Adrenal gland (tissue), 12 donors: ENCODE results near the gene AK8. TPM values are rescaled to one million over a fixed set of nuclear protein-coding genes. Genes with fewer than 3 reads are reported as not detected.

ENCODE experiments used
- DNase-seq, 7 donors: peaks; one replicate each; pipeline ENCODE4 v3.0.0-alpha.2; 2019 to 2020
- H3K27ac ChIP-seq, 5 donors: fragments of 200-600 bp; sonication (generic) in 4 of 5; 1 replicate in 3 of 5; 2 replicates in 2 of 5; pipeline versions ENCODE4 v1.5.1 to v1.8.0; 2016 to 2020; ENCODE audit warnings: mild to moderate bottlenecking in 1 of 5
- H3K27me3 ChIP-seq: fragments of 200-600 bp; 2 replicates; pipeline ENCODE4 v1.8.0; 2021
- H3K36me3 ChIP-seq, 2 donors: fragments of 200-600 bp; replicated peaks in 1 of 2; 1 replicate in 1 of 2; 2 replicates in 1 of 2; pipeline versions ENCODE4 v1.5.1 to v1.8.0; 2018 to 2022
- H3K4me1 ChIP-seq, 2 donors: fragments of 200-600 bp; replicated peaks in 1 of 2; 1 replicate in 1 of 2; 2 replicates in 1 of 2; pipeline versions ENCODE4 v1.5.1 to v1.8.0; 2018 to 2021
- H3K4me3 ChIP-seq, 4 donors: fragments of 200-600 bp; sonication (generic) in 3 of 4; one replicate each; pipeline ENCODE4 v1.5.1; 2016 to 2018
- H3K9me3 ChIP-seq, 3 donors: fragments of 200-600 bp; sonication (generic) in 1 of 3; replicated peaks in 1 of 3; 1 replicate in 2 of 3; 2 replicates in 1 of 3; pipeline versions ENCODE4 v1.5.1 to v1.8.0; 2016 to 2021
- POLR2A ChIP-seq, 2 donors: fragments of 450-650 bp; IDR thresholded peaks; one replicate each; pipeline ENCODE4 v1.6.1; 2017; ENCODE audit warnings: antibody characterized with exemption in 2 of 2, mild to moderate bottlenecking in 2 of 2, moderate library complexity in 1 of 2
- WGBS, 4 donors: extraction: QIAGEN DNeasy Blood & Tissue Kit in 2 of 4; methylation state at CpG; one replicate each; pipeline versions ENCODE4 v1.1.5 to v1.1.7; 2013 to 2017; 5-methylcytosine and 5-hydroxymethylcytosine counted together
- intact Hi-C, 2 donors: fragments of 100-400 bp; cut with DNase I; formaldehyde crosslinking; loops; one replicate each; pipeline versions ENCODE4 v1.14.1 to v1.15.0; 2022 to 2023
- polyA plus RNA-seq, 3 donors: library from polyadenylated mRNA; stranded (reverse); fragments of 200-250 nt in 2 of 3; fragments of 350-450 nt in 1 of 3; fragmentation: Illumina TruSeq in 1 of 3; extraction: RNeasy Lipid Tissue Mini Kit (QIAGEN cat#74804) in 1 of 3; gene quantifications; one replicate each; pipeline ENCODE4 v1.2.3, GENCODE V29; 2013 to 2014
- total RNA-seq, 9 donors: library from RNA; depleted of rRNA in 4 of 9; stranded (reverse); fragments of >200 nt in 4 of 9; fragments of 120-200 nt in 1 of 9; fragmentation: NEBNext Ultra II Directional in 1 of 9; extraction: Animal tissue kit (Norgen Biotek cat#: 25700) in 1 of 9; gene quantifications; one replicate each; pipeline versions ENCODE4 v1.1.0 to v1.2.4, GENCODE V29; 2013 to 2023
- TF ChIP-seq, protein P1 (sequence below), 6 experiments: fragments of 450-650 bp in 4 of 6; fragments of 200-600 bp in 2 of 6; sonication (generic) in 1 of 6; IDR thresholded peaks; 1 replicate in 5 of 6; 2 replicates in 1 of 6; pipeline versions ENCODE4 v1.5.1 to v1.8.0; 2016 to 2021; ENCODE audit warnings: antibody characterized with exemption in 6 of 6, mild to moderate bottlenecking in 2 of 6, moderate library complexity in 1 of 6
- donor health status: healthy with polysubstance abuse.
- donor health status: Bipolar disorder and iron deficiency.
- donor health status: DM: yes; HTN: yes; CAD: no.
- donor health status: DM: no; HTN: no; CAD: no.
- donor health status: DM: no; HTN: no; CAD: no.
- donor health status: DM: yes; HTN: yes; CAD: no.

Gene AK8
- total and polyA plus RNA-seq, 12 donors = 0.69 to 6.0 (median 1.5) TPM

DNA sequence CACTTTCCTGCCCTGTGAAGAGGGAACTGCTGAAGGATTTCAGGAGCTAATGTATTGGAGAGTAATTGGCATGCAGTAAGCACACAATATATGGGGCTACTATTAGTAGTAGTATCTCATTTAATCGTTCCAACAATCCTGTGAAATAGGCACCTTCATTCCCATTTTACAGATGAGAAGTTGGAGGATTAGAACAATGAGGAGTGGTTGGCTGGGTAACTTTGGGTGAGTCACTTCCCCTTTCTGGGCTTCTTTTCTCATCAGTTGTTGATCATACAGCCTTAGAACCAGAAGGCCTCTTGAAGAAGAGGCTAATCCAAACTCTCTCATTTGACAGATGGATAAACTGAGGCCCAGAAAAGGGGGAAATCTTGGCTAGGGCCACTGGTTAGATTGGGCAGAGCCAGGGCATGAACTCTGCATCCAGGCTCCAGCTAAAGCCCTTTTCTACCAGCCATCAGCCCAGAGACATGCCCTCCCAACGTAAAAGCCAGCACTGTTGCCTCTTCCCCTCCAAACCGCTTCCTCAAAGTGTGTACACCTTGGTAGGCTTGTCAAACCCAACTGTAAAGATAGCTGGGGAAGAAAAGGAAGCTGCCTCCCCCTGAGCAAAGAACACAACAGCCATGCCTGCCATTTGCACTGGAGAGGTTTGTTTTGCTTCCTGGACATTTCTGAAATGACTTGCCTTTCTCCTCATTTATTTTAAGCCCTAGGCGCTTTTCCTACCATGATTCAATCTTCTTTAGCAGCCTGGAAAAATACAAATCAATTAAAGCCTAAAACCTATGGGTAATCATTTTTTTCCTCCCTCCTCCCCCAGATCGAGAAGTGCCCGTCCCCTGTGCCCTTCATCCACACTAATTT is 1.6 kb upstream of the AK8 start:
- Histone ChIP-seq H3K36me3 (no peaks in the 10 kb centered on the region), H3K27me3 (no peaks in the 10 kb centered on the region), H3K4me3 (peak overlapping the region in 1 of 4 donors; percentile 78), H3K27ac (peak overlapping the region in 2 of 5 donors; percentile 71 to 78), H3K9me3 (no peaks in the 10 kb centered on the region), H3K4me1 (peaks cover 4 to 8% of the 10 kb centered on the region in 2 donors)
- TF ChIP-seq POLR2A (IDR thresholded peaks at IDR 0.05) = no peak
- TF ChIP-seq, protein P1, sequence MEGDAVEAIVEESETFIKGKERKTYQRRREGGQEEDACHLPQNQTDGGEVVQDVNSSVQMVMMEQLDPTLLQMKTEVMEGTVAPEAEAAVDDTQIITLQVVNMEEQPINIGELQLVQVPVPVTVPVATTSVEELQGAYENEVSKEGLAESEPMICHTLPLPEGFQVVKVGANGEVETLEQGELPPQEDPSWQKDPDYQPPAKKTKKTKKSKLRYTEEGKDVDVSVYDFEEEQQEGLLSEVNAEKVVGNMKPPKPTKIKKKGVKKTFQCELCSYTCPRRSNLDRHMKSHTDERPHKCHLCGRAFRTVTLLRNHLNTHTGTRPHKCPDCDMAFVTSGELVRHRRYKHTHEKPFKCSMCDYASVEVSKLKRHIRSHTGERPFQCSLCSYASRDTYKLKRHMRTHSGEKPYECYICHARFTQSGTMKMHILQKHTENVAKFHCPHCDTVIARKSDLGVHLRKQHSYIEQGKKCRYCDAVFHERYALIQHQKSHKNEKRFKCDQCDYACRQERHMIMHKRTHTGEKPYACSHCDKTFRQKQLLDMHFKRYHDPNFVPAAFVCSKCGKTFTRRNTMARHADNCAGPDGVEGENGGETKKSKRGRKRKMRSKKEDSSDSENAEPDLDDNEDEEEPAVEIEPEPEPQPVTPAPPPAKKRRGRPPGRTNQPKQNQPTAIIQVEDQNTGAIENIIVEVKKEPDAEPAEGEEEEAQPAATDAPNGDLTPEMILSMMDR (IDR thresholded peaks at IDR 0.05) = no peak
- DNase-seq = no peak
- intact Hi-C loops = loop anchor here in 1 of 2 donors (10.0 kb wide), 1 partner anchor 205 kb away; the partner anchor contains the start of gene GTF3C4
- WGBS, 4 donors = 78 to 86% (median 80%) methylated on average over 6 of the region's 6 CpGs

DNA sequence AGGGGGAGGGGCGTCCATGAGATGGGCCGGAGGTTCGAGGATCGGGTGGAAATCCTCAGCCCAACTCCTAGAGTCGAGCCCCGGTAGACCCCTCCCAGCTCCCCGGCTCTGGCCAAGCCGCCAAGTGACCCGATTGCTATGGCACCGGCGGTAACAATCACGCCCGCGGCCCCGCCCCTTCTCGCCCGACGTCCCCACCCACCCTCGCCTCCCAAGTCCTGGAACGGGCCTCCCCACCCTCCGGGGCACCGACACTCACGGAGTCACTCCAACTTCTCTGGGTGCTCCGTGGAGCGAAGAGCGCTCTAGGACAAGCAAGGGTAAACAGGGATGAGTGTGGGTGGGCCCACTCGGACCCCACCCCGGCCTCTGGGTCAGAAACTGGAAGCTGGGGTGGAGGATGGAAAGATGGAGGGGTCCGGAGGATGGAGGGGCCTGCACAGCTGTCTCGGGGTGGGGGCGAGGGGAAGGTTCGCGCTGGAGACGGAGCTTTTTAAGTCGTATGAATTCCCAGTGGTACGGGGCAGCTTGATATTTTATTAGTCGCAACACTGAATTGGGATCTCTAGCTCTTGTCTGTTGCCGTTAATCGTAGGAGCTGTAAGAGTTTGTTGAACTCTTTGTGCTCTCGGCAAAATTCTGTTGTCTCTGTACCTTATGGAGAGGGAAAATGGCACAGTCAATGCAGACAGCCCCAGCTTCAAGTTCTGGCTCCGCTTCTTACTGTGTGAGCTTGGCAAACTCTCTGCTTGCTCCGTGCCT is 792 bp upstream of the AK8 start, which contains the start of gene SPACA9:
Gene SPACA9 (plus strand): TSS at position 204 of the 762 bp plus-strand sequence. CDS start 5,050 bp downstream, outside the sequence.
- peak within 1 kb of the TSS in 3 of 5 donors; percentile 47 to 78 (median 71) for H3K27ac ChIP-seq
- peaks cover 4 to 8% of the 10 kb centered on the region in 2 donors for H3K4me1 ChIP-seq
- no peaks in the 10 kb centered on the region for H3K9me3 ChIP-seq
- 11 to 25% (median 12%) methylated on average over 23 to 42 of the region's 42 CpGs for WGBS, 4 donors
- H3K36me3 ChIP-seq = no peaks in the 10 kb centered on the region
- H3K4me3 ChIP-seq = peak within 1 kb of the TSS; percentile 63 to 95 (median 82)
- no peaks in the 10 kb centered on the region for H3K27me3 ChIP-seq
- TF ChIP-seq POLR2A (IDR thresholded peaks at IDR 0.05) = no peak
- TF ChIP-seq, protein P1 (IDR thresholded peaks at IDR 0.05) = no peak
- DNase-seq = peak; percentile 57 to 82 (median 66)
- intact Hi-C loops = loop anchor here in 1 of 2 donors (10.0 kb wide), 1 partner anchor 204 kb away; the partner anchor contains the start of gene GTF3C4

DNA sequence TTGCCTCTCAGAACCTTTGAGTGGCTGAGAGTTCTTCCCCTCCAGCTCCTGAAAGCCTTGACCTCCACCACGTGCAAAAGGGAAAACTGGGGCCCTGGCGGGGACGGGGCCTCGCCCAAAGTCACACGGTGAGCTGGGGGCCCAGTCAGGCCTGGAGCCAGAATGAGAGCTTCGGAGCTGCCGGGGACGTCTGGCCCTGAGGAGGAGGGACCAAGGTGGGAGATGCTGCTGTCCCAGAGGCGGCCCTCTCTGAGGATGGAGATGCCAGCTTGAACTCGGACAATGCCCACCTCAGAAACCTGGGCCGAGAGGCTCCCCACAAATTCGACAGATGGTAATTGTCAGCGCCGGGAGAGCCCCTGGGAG is 643 bp downstream of the AK8 start:
- peak overlapping the region in 2 of 4 donors; percentile 63 to 78 for H3K4me3 ChIP-seq
- H3K9me3 ChIP-seq = no peaks in the 10 kb centered on the region
- DNase-seq = no peak
- 50 to 61% (median 53%) methylated on average over 7 to 14 of the region's 14 CpGs for WGBS, 4 donors
- no peaks in the 10 kb centered on the region for H3K27me3 ChIP-seq
- H3K27ac ChIP-seq = no peak overlapping the region
- TF ChIP-seq, protein P1 (IDR thresholded peaks at IDR 0.05) = no peak
- no peak for TF ChIP-seq POLR2A (IDR thresholded peaks at IDR 0.05)
- no peaks in the 10 kb centered on the region for H3K36me3 ChIP-seq
- peaks cover 4 to 8% of the 10 kb centered on the region in 2 donors for H3K4me1 ChIP-seq
- intact Hi-C loops = loop anchor here in 1 of 2 donors (10.0 kb wide), 1 partner anchor 203 kb away; the partner anchor contains the start of gene GTF3C4

DNA sequence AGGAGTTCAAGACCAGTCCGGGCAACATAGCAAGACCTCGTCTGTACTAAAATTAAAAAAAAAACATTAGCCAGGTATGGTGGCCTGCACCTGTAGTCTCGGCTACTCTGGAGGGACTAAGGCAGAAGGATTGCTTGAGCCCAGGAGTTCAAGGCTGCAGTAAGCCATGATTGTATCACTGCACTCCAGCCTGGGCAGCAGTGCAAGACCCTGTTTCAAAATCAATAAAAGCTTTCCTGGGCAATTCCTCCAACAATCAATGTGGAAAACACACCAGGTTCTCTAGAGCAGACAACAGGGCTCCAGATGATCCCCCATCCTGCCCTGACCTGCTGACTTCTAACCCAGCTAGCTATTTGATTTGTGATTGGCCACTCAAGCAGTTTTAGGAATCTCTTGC is 1.2 kb downstream of the AK8 start:
- Histone ChIP-seq H3K27ac (no peak overlapping the region), H3K4me3 (no peak overlapping the region), H3K4me1 (peaks cover 4 to 8% of the 10 kb centered on the region in 2 donors), H3K9me3 (no peaks in the 10 kb centered on the region), H3K36me3 (no peaks in the 10 kb centered on the region), H3K27me3 (no peaks in the 10 kb centered on the region)
- 78 to 95% (median 87%) methylated on average over 3 of the region's 3 CpGs for whole genome bisulfite sequencing, 4 donors
- no peak for DNase-seq
- intact Hi-C loops = loop anchor here in 1 of 2 donors (10.0 kb wide), 1 partner anchor 202 kb away; the partner anchor contains the start of gene GTF3C4
- TF ChIP-seq, protein P1 (IDR thresholded peaks at IDR 0.05) = no peak
